Measurements from ENCODE around the gene B3GALNT2.
"Not testable (repeated sequence)": the region's sequence is repeated elsewhere in the genome, so short reads cannot be mapped to it uniquely, and the experiment has no call there.

B3GALNT2 gene

DNA sequence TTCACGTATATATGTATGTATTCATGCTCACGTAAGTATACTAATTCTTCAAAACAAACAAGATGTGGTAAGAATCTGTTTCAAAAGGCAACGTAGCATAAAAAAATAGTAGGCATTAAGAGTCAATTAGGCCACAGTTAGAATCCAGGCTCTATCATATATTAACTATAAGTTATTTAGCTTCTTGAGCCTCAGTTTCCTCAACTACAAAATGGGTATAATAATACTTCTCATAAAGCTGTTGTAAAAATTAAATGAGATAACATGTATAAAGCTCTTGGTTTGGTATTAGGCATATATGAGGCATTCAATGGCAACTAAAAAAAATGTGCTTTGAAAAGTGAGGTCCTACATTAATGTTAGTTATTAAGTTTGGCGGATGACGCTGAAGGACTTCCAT, 9.2 kb downstream of the B3GALNT2 start:
- Mint-ChIP-seq H3K9me3 (no peaks in the 10 kb centered on the region), H3K4me3 (no peak overlapping the region), H3K36me3 (ENCODE audit: insufficient read depth) (peaks cover 11% of the 10 kb centered on the region), H3K4me1 (peaks cover 16% of the 10 kb centered on the region), H3K27me3 (no peaks in the 10 kb centered on the region), H3K27ac (ENCODE audit: low read depth) (no peak overlapping the region)
- ATAC-seq (replicated peaks; ENCODE audit: extremely low read depth, poor library complexity, severe bottlenecking) (no peak), DNase-seq (ENCODE audit: low spot score in 2 of 2) (no peak)

DNA sequence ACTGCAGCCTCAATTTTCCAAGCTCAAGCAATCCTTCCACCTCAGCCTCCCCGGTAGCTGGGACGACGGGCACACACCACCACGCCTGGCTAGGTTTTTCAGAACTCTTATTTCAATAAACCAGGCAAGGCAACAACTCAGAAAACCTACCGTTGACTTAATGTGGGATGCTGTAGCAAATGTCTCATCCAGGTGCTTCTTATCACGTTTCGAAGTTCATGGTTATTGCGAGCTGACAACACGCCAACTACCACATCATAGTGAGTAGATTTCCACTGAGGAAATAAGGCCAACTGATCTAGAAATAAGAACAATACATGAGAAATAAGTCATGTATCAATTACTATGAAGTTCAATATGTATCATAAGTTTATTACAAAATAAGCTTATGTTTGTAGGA, 9.7 kb downstream of the B3GALNT2 start:
- H3K36me3 Mint-ChIP-seq (ENCODE audit: insufficient read depth), result peaks cover 11% of the 10 kb centered on the region
- no peak for DNase-seq (ENCODE audit: low spot score in 2 of 2)
- H3K4me1 Mint-ChIP-seq, result peaks cover 16% of the 10 kb centered on the region
- no peak overlapping the region for H3K27ac Mint-ChIP-seq (ENCODE audit: low read depth)
- no peaks in the 10 kb centered on the region for H3K9me3 Mint-ChIP-seq
- no peak for ATAC-seq (replicated peaks; ENCODE audit: extremely low read depth, poor library complexity, severe bottlenecking)
- no peaks in the 10 kb centered on the region for H3K27me3 Mint-ChIP-seq
- H3K4me3 Mint-ChIP-seq, result no peak overlapping the region

DNA sequence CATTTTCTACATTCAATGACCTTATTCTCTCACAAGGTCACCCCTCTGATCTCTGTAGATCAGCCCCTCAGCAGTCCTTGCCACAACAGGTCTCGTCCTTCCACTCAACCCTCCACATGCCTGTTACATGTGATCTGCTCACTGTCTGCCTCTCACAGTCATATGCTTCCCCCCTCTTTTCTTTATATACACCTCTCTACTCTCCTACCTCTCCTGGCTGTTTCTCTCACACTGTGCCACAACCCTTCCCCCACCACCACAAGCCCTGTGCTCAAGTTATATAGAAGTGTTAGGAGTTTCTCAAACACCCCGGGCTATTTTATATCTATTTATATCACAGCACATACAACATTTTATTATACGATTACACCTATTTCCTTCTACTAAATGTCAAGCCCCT, 12.6 kb downstream of the B3GALNT2 start:
- ATAC-seq (replicated peaks; ENCODE audit: extremely low read depth, poor library complexity, severe bottlenecking), result no peak
- H3K4me1 Mint-ChIP-seq, result peaks cover 16% of the 10 kb centered on the region
- H3K9me3 Mint-ChIP-seq, result no peaks in the 10 kb centered on the region
- no peak for DNase-seq (ENCODE audit: low spot score in 2 of 2)
- H3K27ac Mint-ChIP-seq (ENCODE audit: low read depth), result no peak overlapping the region
- no peak overlapping the region for H3K4me3 Mint-ChIP-seq
- no peaks in the 10 kb centered on the region for H3K27me3 Mint-ChIP-seq
- peaks cover 11% of the 10 kb centered on the region for H3K36me3 Mint-ChIP-seq (ENCODE audit: insufficient read depth)

DNA sequence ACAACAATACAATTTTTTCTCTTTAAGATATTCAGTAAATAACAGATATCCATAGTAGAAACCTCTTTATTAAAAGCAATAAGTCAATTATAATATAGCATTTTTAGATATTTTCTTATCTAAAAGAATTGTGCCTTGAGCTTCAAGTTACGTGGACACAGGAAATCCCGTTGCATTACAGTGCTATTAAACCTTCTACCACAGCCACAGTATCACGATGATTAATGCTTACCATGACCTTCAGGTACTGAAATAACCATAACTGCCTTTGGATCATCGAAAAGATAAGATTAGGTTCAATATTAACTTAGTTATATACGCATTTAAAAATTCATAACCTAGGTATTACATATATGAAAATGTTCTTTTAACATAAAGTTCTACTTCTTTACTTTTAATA, 17.9 kb downstream of the B3GALNT2 start:
- ATAC-seq (replicated peaks; ENCODE audit: extremely low read depth, poor library complexity, severe bottlenecking) (no peak), DNase-seq (ENCODE audit: low spot score in 2 of 2) (no peak)
- no peaks in the 10 kb centered on the region for H3K9me3 Mint-ChIP-seq
- H3K4me3 Mint-ChIP-seq, result no peak overlapping the region
- H3K4me1 Mint-ChIP-seq, result peaks cover under 1% of the 10 kb centered on the region
- no peaks in the 10 kb centered on the region for H3K27me3 Mint-ChIP-seq
- H3K36me3 Mint-ChIP-seq (ENCODE audit: insufficient read depth), result peaks cover 11% of the 10 kb centered on the region
- H3K27ac Mint-ChIP-seq (ENCODE audit: low read depth), result no peak overlapping the region

DNA sequence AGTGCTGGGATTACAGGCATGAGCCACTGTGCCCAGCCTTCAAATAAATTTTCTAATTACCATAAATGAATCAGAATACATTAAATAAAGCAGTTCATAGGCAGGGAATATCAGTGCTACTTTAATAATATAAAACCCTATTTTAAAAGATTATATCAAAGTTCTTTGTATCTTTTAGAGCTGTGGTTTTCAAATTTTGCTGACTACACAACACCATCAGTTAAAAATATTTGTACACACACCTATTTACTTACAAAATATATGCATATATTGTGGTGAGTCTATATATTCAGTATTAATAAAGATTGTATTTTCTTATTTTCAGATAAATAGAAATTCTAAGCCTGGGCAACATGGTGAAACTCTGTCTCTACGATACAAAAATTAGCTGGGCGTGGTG, 18.7 kb downstream of the B3GALNT2 start:
- no peak for ATAC-seq (replicated peaks; ENCODE audit: extremely low read depth, poor library complexity, severe bottlenecking)
- Mint-ChIP-seq H3K27me3 (no peaks in the 10 kb centered on the region), H3K4me3 (no peak overlapping the region)

DNA sequence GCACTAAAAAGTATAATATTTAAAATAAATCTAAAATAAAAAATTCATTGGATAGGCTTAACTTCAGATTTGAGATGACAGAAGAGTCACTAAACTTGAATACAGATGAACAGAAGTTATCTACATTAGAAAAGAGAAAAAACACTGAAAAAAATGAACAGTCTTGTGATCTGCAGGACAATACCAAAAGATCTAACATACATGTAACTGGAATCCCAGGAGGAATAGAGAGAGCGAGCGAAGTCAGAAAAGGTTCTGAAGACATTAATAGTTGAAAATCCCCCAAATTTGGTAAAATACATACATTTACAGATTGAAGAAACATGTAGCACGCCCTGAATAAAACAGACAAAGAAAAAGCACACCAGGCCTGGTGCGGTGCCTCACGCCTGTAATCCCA, 21.2 kb downstream of the B3GALNT2 start:
- Mint-ChIP-seq H3K36me3 (ENCODE audit: insufficient read depth) (peaks cover 16% of the 10 kb centered on the region), H3K9me3 (no peaks in the 10 kb centered on the region), H3K4me3 (no peak overlapping the region), H3K4me1 (no peaks in the 10 kb centered on the region), H3K27ac (ENCODE audit: low read depth) (no peak overlapping the region), H3K27me3 (no peaks in the 10 kb centered on the region)
- no peak for ATAC-seq (replicated peaks; ENCODE audit: extremely low read depth, poor library complexity, severe bottlenecking)
- no peak for DNase-seq (ENCODE audit: low spot score in 2 of 2)

More for the DNA sequence above, 18.7 kb downstream of the B3GALNT2 start:
- no peak for DNase-seq (ENCODE audit: low spot score in 2 of 2)
- H3K4me1 Mint-ChIP-seq, result no peaks in the 10 kb centered on the region
- peaks cover 12% of the 10 kb centered on the region for H3K36me3 Mint-ChIP-seq (ENCODE audit: insufficient read depth)
- no peaks in the 10 kb centered on the region for H3K9me3 Mint-ChIP-seq
- no peak overlapping the region for H3K27ac Mint-ChIP-seq (ENCODE audit: low read depth)

DNA sequence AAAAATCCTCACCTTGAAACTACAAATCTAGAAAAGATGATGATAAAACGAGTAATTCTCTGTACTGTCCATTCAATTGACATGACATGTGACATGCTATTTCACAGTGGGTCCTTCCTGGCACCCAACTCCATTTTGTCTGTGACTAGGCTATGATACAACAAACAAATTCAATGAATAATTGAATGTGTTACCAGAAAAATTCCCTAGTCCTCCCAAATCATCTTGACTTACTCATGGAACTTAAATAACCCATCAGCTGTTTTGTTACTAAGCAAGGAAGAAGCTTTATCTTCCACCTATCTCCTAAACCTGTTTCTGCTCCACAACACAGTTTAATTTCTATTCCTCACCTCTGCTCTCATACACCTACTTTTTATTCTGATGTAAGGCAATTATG, 30.4 kb downstream of the B3GALNT2 start:
- Mint-ChIP-seq H3K9me3 (no peaks in the 10 kb centered on the region), H3K4me1 (no peaks in the 10 kb centered on the region), H3K27me3 (no peaks in the 10 kb centered on the region), H3K36me3 (ENCODE audit: insufficient read depth) (peaks cover 11% of the 10 kb centered on the region), H3K4me3 (no peak overlapping the region), H3K27ac (ENCODE audit: low read depth) (no peak overlapping the region)
- DNase-seq (ENCODE audit: low spot score in 2 of 2) (no peak), ATAC-seq (replicated peaks; ENCODE audit: extremely low read depth, poor library complexity, severe bottlenecking) (no peak)

DNA sequence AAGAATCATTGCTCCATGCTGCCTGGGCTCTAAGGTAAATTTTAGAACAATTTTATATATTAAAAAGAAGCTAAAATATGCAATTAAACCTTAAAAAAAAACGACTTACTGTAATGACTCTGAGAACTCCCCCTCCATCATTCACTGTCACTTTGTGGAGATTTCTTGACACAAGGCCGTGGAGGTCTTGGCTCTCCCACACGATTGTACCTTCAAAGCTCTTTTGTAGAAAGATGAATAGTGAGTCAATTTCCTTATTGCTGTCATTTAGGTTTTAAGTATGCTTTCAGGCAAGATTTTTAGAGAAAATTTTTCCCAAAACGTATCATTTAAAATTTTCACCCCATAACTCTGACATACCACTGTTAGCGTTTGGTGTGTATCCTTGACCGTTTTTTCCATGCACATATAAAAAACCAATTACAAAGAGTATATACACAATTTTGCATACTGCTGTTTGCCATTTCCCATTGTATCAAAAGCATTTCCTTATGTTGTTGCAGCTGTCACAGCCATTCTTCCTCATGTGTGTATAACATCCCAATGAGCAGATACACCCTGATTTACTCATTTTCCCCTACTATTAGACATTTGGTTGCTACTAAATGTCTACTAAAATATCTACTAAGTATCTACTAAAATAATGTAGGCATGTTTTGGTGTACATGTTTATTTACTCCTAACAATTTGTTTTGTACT, 33.4 kb downstream of the B3GALNT2 start:
- Mint-ChIP-seq H3K9me3 (no peaks in the 10 kb centered on the region), H3K27me3 (no peaks in the 10 kb centered on the region), H3K4me3 (no peak overlapping the region), H3K27ac (ENCODE audit: low read depth) (no peak overlapping the region), H3K36me3 (ENCODE audit: insufficient read depth) (peaks cover 6% of the 10 kb centered on the region), H3K4me1 (no peaks in the 10 kb centered on the region)
- DNase-seq (ENCODE audit: low spot score in 2 of 2) (no peak), ATAC-seq (replicated peaks; ENCODE audit: extremely low read depth, poor library complexity, severe bottlenecking) (no peak)

DNA sequence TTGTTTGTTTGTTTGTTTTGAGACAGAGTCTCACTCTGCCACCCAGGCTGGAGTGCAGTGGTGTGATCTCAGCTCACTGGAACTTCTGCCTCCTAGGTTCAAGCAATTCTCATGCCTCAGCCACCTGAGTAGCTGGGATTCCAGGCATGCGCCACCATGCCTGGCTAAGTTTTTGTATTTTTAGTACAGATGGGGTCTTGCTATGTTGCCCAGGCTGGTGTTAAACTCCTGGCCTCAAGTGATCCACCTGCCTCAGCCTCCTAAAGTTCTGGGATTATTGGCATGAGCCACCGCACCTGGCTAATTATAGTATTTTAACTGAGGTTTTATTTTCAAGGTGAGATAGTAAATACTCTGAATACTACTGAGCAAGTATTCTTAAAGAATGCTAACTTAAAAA, 34.4 kb downstream of the B3GALNT2 start:
- not testable (repeated sequence) for H3K36me3 Mint-ChIP-seq (ENCODE audit: insufficient read depth); H3K9me3 Mint-ChIP-seq; DNase-seq (ENCODE audit: low spot score in 2 of 2); ATAC-seq (replicated peaks; ENCODE audit: extremely low read depth, poor library complexity, severe bottlenecking); H3K27ac Mint-ChIP-seq (ENCODE audit: low read depth); H3K4me1 Mint-ChIP-seq; H3K4me3 Mint-ChIP-seq; H3K27me3 Mint-ChIP-seq

DNA sequence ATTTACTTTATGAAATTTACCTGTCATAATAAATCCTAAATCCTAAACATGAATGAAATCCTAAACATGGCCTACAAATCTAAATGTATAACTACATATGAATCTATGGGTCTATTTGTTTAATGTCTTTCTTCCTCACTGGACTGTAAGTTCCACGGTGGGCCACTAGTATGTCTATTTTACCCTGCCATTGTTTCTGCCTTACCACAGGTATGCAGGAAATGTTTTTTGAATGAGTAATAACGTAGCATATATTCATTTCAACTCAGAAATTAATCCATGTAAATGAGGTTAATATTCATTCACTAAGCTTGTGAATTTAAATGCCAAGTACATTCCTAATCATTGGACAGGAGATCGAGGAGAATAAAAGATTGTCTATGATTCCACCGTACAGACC, 35.3 kb downstream of the B3GALNT2 start:
- peaks cover 6% of the 10 kb centered on the region for H3K36me3 Mint-ChIP-seq (ENCODE audit: insufficient read depth)
- no peak for ATAC-seq (replicated peaks; ENCODE audit: extremely low read depth, poor library complexity, severe bottlenecking)
- H3K9me3 Mint-ChIP-seq, result no peaks in the 10 kb centered on the region
- H3K4me1 Mint-ChIP-seq, result no peaks in the 10 kb centered on the region
- H3K27ac Mint-ChIP-seq (ENCODE audit: low read depth), result no peak overlapping the region
- H3K27me3 Mint-ChIP-seq, result no peaks in the 10 kb centered on the region
- DNase-seq (ENCODE audit: low spot score in 2 of 2), result no peak
- H3K4me3 Mint-ChIP-seq, result no peak overlapping the region

DNA sequence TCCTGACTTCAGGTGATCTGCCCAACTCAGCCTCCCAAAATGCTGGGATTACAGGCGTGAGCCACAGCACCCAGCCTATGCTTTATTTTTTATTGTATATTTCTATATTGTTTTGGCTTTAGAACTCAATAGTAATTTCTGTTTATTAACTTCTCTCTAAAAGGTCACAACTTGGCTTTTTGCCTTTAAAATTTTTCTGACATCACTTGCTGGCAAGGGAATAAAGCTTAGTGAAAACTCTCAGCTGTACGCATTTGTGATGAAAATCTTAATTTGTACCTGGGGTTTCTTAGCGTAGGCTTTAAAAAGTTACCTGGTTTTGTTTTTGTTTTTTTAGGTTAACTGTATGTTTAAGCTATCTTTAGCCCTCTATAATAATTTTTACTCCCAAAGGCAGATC, 36.2 kb downstream of the B3GALNT2 start:
- ATAC-seq (replicated peaks; ENCODE audit: extremely low read depth, poor library complexity, severe bottlenecking) (no peak), DNase-seq (ENCODE audit: low spot score in 2 of 2) (no peak)
- Mint-ChIP-seq H3K36me3 (ENCODE audit: insufficient read depth) (peaks cover 6% of the 10 kb centered on the region), H3K27ac (ENCODE audit: low read depth) (no peak overlapping the region), H3K4me3 (no peak overlapping the region), H3K27me3 (no peaks in the 10 kb centered on the region), H3K9me3 (no peaks in the 10 kb centered on the region), H3K4me1 (no peaks in the 10 kb centered on the region)

DNA sequence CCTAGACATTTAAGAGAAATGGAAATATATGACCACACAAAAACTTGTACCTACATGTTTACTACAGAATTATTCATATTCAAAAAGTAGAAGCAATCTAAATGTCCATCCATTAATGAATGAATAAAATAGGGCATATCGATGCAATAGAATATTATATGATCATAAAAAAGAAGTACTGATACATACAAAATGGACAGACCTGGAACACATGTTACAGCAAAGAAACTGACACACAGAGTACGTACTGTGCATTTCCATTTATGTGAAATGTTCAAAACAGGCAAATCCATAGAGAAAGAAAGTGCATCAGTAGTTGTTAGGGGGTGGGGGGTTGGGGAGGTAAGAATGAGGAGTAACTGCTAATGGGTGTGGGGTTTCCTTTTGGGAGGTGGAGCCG, 39.2 kb downstream of the B3GALNT2 start:
- H3K4me3 Mint-ChIP-seq, result no peak overlapping the region
- H3K36me3 Mint-ChIP-seq (ENCODE audit: insufficient read depth), result peaks cover 8% of the 10 kb centered on the region
- H3K4me1 Mint-ChIP-seq, result peaks cover 7% of the 10 kb centered on the region
- ATAC-seq (replicated peaks; ENCODE audit: extremely low read depth, poor library complexity, severe bottlenecking) (no peak), DNase-seq (ENCODE audit: low spot score in 2 of 2) (no peak)
- no peaks in the 10 kb centered on the region for H3K9me3 Mint-ChIP-seq
- no peak overlapping the region for H3K27ac Mint-ChIP-seq (ENCODE audit: low read depth)
- no peaks in the 10 kb centered on the region for H3K27me3 Mint-ChIP-seq

DNA sequence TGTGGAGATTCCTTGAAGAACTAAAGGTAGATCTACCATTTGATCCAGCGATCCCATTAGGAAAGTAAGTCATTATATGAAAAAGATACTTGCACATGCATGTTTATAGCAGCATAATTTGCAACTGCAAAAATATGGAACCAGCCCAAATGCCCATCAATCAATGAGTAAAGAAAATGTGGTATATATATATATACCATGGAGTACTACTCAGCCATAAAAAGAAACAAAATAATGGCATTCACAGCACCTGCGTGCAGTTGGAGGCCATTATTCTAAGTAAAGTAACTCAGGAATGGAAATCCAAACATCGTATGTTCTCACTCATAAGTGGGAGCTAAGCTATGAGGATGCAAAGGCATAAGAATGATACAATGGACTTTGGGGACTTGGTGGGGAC, 41.4 kb downstream of the B3GALNT2 start:
- not testable (repeated sequence) for H3K9me3 Mint-ChIP-seq; ATAC-seq (replicated peaks; ENCODE audit: extremely low read depth, poor library complexity, severe bottlenecking); H3K36me3 Mint-ChIP-seq (ENCODE audit: insufficient read depth); DNase-seq (ENCODE audit: low spot score in 2 of 2); H3K27me3 Mint-ChIP-seq; H3K4me1 Mint-ChIP-seq; H3K27ac Mint-ChIP-seq (ENCODE audit: low read depth); H3K4me3 Mint-ChIP-seq

Measured in central memory CD8-positive, alpha-beta T cell (primary cell).